Activated CD4-positive, alpha-beta T cell treated with anti-CD3 and anti-CD28 coated beads for 24 hours (primary cell): ENCODE results near the gene CACTIN.
"Not testable (repeated sequence)": the region's sequence is repeated elsewhere in the genome, so short reads cannot be mapped to it uniquely, and the experiment has no call there.

Source experiments
- DNase-seq, 2 donors: peaks; one replicate each; pipeline ENCODE4 v3.0.0-alpha.2; 2020; ENCODE audit warnings: low read depth in 2 of 2

Gene CACTIN

GRCh38 chr19:3663838-3664237, 37.2 kb upstream of the CACTIN start:
- no peak for DNase-seq

DNA sequence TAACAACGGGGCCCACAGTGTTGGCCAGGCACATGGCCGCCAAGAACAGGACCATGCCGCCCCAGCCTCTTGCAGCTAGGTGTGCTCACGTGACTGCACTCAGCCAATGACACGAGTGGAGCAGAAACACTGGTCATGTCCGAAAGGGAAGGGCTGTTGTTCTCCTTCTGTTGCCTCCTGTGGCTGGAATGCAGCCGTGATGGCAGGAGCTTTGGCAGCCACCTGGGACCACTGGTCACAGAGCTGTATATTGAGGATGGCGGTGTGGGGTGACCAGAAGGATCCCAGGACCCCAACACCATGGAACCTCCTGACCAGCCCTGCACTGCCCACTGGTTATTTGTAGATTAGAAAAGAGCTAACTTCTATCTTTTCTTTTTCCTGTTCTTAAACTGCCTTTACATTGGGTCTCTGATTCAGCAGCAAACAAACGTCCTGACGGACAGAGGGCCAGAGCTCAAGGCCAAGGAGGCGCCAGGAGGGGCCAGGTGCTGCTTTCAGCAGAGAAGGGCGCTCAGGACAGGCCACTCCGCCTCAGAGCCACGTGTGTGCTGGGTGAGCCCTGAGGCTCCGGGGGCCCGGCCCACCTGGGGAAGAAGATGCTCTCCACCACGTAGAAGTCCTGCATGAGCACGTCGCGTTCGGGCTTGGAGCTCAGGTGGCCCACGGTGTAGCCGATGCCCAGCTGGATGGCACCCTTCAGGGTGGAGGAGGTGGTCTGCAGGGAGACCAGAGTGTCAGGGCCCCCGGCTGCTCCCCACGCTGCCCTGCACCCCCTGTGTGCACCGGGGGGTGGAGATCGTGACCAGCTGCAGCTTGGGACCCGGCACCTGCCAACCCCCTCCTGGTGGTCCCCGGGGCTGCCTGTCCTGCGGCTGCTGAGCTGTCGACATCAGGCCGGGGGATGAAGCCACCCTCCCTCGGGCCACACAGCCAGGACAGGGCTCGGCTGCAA, 35.0 kb upstream of the CACTIN start:
- no peak for DNase-seq

GRCh38 chr19:3660493-3661219, 34.1 kb upstream of the CACTIN start:
- DNase-seq, result no peak

- no peak for DNase-seq
Measured at GRCh38 chr19:3659746-3660112, 33.1 kb upstream of the CACTIN start.

DNA sequence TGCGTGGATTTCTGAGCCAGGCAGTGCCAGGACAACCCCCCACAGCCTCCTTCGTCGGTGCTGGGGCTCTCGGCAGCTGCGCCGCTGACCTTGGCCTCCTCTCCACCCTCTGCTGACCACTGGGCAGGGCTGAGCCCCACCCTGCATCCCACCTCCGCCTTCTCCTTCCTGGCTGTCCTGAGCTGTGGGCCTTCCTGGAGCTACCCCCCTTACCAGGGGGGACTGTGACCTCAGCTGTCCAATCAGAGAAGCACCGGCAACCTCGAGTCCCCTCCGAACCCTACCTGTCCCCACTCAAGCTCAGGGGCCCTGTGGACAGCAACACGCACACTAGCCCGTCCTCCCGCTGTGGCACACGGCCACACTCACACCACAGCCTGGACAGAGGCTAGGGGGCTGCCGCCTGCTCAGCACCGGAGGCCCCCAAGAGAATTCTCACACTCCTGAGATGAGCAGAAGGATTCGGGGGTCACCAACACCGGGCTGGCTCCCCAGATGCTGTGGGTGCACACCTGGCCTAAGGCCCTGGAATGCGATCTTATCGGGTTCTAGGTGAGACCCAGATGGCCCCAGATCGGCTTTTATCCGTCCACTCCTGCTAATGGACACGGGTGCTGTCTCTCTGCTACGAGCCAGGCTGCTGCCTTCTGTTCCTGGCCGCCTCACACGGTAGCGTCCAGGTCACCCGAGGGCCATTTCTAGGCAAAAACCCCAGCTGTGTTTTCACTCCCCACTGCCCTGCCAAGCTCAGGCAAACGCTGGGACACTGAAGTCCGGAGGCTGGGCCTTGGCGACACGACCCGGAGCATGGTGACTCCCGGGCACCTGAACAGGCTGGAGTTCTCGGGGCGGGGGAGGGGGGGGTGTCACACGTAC, 32.5 kb upstream of the CACTIN start:
- DNase-seq, result no peak

DNA sequence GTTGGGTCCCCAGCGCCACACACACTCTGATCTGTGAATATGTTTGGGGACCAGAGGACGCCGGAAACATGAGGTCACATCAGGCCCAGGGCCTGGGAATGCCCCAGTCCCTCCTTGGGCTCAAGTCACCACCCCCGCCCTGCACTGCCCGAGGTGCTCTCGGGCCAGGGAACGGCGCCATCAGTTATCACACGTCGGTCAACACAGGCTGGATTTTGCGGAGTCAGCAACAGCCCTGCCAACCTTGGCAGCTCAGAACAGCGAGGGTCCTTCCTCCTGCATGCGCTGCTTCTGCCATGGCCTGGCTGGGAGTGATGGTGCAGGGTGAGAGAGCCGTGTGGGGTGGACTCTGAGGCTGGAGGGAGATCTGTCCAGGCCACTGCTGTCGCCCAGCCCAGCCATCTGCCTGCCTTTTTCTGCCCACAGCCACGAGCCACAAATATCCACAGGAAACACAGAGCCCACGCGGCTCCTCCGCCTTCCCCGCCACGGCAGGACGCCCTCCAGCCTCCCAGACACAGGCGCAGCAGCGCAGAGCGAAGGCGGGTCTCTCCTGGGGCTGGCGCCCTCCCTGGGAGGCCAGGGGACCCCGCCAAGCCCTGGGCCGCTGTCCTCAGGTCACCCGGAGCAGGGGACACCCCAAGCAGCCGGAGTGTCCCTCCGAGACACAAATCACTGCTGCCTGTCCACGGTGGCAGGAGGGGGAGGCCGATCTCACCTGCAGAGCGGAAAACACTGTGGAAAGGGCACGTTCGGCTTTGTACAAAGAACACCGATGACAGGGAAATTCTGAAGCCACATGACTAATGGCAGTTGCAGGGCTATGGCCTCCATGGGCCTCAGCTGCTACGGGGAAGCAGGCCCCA, 31.6 kb upstream of the CACTIN start:
- DNase-seq, result no peak

DNA sequence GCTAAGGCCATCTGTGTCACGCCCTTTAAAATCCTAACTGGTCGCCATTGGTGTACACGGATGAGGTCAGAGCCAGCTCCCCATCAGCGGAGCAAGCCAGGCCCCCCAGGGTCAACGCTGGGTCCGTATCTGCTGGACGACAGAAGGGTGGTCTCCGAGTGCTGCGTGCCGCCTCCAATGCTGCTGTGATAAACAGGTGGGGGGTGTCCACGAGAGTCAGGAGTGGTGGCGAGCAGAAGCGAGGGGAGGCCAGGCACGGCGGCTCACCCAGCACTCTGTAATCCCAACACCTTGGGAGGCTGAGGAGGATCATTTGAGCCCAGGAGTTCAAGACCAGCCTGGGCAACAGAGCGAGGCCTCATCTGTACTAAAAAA, 30.8 kb upstream of the CACTIN start:
- no peak for DNase-seq

DNA sequence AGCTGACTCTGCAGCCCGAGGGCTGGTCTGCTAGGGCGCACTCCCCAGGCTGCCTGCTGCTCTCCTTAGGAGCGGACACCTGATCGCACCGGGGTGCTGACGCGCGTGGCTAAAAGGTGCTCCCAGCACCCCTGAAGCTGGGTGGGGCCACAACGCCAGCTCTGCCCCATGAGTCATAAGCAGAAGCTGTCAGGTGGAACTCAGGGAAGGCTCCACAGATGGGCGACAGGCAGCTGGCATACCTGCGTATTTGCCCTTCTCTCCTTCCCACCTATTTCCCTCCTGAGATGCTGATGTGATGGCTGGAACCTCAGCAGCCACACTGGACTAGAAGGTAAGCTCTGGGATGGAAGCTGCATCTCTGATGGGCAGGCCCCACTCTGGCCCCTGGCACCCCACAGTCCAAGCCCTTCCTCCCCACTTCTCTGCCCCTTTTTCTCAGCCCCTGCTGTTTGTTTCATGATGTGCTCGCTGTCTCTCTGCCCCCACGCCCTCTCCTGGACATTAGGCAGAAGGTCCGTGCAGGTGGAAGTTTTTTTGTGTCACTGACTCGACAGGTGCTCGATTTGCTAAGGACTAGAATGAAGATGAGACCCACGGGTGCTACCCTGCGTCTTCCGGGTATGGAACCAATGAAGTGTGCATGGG, 30.3 kb upstream of the CACTIN start:
- no peak for DNase-seq

DNA sequence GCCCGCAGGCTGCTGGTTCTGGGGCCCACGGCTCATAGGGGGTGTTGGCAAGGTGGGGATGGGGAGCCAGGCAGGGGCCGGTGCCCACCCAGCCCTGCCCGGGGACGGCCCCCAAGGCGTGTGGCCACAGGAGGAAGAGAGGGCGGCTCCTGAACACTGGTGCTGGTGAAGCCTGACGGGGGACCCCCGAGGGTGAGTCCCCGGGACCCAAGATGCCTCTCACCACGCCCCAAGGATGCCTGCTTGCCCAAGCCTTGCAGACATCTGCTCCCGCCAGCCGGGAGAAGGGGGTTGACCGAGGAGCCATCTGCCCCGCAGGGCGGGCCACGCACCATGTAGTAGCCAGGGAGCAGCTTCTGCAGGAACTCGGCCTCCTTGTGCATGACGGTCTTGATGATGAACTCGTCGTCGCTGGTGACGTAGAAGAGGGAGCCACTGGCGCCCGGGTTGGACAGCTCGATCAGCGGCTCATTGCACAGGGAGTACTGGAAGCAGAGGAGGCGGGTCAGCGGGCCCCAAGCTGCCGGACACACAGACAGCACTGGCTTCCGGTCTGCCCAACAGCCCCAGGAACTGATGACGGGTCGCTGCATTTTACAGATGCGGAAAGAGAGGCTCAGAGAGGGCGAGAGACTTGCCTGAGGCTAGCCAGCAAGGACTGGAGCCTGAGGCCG, 29.6 kb upstream of the CACTIN start:
- no peak for DNase-seq

- DNase-seq, result no peak
Measured at GRCh38 chr19:3655402-3656072, 28.9 kb upstream of the CACTIN start.

DNA sequence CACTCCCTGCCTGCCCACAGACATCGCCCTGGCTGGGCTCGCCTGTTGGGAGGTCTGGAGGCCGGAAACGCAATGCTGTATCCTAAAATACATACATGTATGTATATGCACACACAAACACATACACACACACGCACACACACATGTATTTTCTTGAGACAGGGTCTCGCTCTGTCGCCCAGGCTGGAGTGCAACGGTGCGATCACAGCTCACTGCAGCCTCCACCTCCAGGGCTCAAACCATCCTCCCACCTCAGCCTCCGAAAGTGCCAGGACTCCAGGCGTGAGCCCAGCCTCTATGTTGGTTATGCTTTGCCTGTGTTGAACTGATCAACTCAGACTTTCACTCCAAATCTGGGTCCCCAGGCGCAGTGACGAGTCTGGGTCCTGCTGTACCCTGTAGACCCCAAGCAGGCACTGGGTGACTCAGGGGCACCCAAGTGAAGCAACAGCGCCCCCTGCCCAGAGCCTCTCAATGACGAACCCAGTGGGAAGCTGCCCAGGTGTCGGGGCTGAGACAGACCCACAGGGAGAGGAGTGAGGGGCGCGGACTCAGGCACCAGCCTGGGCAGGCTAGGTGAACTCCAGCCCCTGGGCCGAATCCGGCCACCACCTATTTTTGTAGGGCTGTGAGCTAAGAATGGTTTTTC, 27.4 kb upstream of the CACTIN start:
- DNase-seq, result no peak

DNA sequence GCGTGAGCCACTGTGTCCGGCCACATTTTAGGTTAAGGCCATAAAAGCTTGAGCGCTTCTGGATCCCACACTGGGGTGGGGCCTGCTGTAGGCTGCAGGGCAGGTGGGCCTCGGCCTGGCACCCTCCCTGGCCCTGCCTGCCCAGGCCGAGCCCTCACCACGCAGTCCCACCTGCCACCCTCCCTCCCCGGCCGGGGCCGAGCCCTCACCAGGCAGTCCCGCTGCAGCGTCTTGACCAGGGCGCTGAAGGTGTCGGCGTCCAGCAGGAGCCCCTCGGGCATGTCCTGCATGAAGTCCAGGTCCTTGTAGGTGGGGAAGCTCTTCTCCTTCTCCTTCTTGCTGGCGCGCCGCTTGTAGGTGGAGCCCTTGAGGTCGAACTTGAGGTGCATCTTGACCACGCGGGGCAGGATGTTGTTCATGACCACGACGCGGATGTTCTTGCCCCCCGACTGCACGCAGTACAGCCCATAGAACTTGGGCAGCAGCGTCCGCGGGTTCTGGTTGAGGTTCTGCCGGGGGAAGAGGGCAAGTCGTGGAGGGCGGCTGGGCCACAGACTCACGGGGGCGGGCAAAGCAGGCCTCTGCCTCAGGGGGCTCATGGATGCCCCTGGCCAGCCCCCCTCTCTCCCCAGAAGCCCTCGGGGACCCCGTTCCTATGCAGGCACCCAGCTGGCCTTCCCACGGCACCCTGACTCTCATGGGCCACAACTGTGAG, 26.6 kb upstream of the CACTIN start:
- no peak for DNase-seq

GRCh38 chr19:3652422-3652821, 25.8 kb upstream of the CACTIN start:
- DNase-seq, result no peak

GRCh38 chr19:3651684-3652083, 25.1 kb upstream of the CACTIN start:
- no peak for DNase-seq

DNA sequence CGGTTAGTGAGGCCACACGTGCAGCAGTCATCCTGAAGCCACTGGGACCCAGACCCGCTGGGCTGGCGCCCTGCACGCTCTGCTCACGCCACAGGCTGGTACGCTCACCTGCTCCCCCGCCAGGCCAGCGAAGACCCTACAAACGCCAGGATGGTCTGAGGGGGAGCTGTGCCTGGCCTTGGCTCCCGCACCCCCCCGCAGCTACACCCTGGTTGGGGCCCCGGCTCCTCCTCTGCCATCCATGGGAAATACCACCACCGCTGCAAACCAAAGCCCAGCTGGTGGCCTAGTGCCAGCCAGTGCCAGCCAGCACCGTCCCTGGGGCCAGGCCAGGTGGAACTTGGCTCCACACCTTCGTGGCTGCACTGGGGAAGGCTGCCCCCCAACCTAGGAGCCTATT, 23.3 kb upstream of the CACTIN start:
- DNase-seq, result no peak

DNA sequence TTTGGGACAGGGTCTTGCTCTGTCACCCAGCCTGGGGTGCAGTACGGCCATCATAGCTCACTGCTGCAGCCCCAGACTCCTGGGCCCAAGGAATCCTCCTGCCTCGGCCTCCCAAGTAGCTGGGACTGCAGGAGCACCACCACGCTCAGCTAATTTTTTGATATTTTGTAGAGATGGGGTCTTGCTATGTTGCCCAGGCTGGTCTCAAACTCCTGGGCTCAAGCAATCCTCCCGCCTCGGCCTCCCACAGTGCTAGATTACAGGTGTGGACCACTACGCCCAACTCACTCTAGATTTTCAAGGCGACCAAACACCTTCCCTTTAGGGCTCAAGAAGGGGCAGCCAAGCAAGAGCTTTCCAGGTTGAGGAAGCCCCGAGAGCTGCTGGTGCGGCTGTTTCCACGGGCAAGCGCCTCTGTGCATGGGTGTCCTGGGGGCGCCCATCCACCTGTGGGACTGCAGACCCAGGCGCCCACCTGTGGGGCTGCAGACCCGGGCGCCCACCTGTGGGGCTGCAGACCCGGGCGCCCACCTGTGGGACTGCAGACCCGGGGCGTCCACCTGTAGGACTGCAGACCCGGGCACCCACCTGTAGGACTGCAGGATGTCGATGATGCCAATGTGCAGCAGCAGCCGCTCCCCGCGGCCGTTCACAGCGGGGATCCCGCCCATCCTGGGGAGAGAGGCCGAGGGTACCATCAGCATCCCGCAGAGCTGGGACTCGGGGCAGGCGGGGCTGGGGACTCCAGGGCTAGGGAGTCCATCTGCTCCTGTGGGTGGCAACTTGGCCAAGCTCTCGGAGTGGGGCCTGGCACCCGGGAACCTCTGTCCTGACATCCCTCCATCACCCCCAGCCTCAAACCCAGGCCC, 21.7 kb upstream of the CACTIN start:
- DNase-seq, result no peak

DNA sequence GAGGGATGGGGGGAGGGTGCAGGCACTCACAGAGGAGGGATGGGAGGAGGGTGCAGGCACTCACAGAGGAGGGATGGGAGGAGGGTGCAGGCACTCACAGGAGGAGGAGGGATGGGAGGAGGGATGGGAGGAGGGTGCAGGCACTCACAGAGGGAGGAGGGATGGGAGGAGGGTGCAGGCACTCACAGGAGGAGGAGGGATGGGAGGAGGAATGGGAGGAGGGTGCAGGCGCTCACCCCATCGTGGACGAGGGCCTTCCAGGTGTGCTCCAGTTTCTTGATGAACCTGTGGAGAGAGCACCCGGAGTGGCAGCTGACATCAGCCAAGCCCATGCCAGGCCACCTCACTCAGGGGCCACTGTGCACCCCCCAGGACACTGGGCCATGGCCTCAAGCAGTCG, 20.5 kb upstream of the CACTIN start:
- DNase-seq, result not testable (repeated sequence)
